OCI-LY7 (cell line): Measurements from ENCODE around the gene SERPINC1. TPM values are rescaled to one million over a fixed set of nuclear protein-coding genes. Genes with fewer than 3 reads are reported as not detected.

Experiments used
- BruUV-seq: library from RNA; stranded (reverse); fragments of 400-500 nt; replicated peaks from 2 replicates; lab custom pipeline; 2021; lab: Mats Ljungman, UMichigan
- CTCF ChIA-PET: fragments of 300-600 bp; sonication (Branson Sonifier 250); formaldehyde crosslinking; loops from one replicate; lab custom pipeline; 2022; ENCODE audit warnings: antibody characterized with exemption; ENCODE audit not compliant: unreplicated experiment; lab: Charles Lee
- POLR2A ChIA-PET: fragments of 300-600 bp; sonication (Branson Sonifier 250); formaldehyde crosslinking; loops from one replicate; lab custom pipeline; 2022; ENCODE audit warnings: antibody characterized with exemption; lab: Charles Lee
- DNase-seq: peaks from one replicate; pipeline ENCODE4 v3.0.0-alpha.2; 2015; ENCODE audit warnings: low spot score
- H2AFZ ChIP-seq: fragments of 200-600 bp; sonication (generic), shearing (Covaris generic); 2 replicates; pipeline ENCODE4 v1.6.1; 2014; ENCODE audit warnings: mild to moderate bottlenecking, antibody characterized with exemption, low read length, moderate library complexity
- H3K27ac ChIP-seq: fragments of 200-600 bp; sonication (generic); 2 replicates; pipeline ENCODE4 v1.5.1; 2014; ENCODE audit warnings: mixed run types, low read depth, mild to moderate bottlenecking, moderate library complexity, low read length, inconsistent platforms; ENCODE audit not compliant: poor library complexity, severe bottlenecking
- H3K36me3 ChIP-seq: fragments of 200-600 bp; sonication (generic); 2 replicates; pipeline ENCODE4 v1.6.1; 2014; ENCODE audit warnings: mild to moderate bottlenecking, antibody characterized with exemption, low read length, moderate library complexity, mixed read lengths; ENCODE audit not compliant: insufficient read depth
- H3K4me1 ChIP-seq: fragments of 200-600 bp; sonication (generic); 2 replicates; pipeline ENCODE4 v1.5.1; 2014; ENCODE audit warnings: mild to moderate bottlenecking, low read length; ENCODE audit not compliant: insufficient read depth, poor library complexity, severe bottlenecking
- H3K4me2 ChIP-seq: fragments of 200-600 bp; sonication (generic); 2 replicates; pipeline ENCODE4 v1.6.1; 2014; ENCODE audit warnings: mild to moderate bottlenecking, low read length
- H3K4me3 ChIP-seq: fragments of 200-600 bp; sonication (generic); 2 replicates; pipeline ENCODE4 v1.5.1; 2014; ENCODE audit warnings: mild to moderate bottlenecking, low read depth, low read length; ENCODE audit not compliant: poor library complexity, severe bottlenecking
- H3K79me2 ChIP-seq: fragments of 200-600 bp; sonication (generic); 2 replicates; pipeline ENCODE4 v1.6.1; 2016; ENCODE audit warnings: low read depth, mild to moderate bottlenecking, low read length, moderate library complexity, mixed read lengths; ENCODE audit not compliant: insufficient read depth
- H3K9me2 ChIP-seq: fragments of 200-600 bp; sonication (generic); 2 replicates; pipeline ENCODE4 v1.6.1; 2016; ENCODE audit warnings: mild to moderate bottlenecking, low read length, mixed read lengths; ENCODE audit not compliant: insufficient read depth
- H3K9me3 ChIP-seq: fragments of 200-600 bp; sonication (generic); 2 replicates; pipeline ENCODE4 v1.6.1; 2014; ENCODE audit warnings: mild to moderate bottlenecking, mixed run types, low read length, mixed read lengths
- H4K20me1 ChIP-seq: fragments of 200-600 bp; sonication (generic); 2 replicates; pipeline ENCODE4 v1.6.1; 2014; ENCODE audit warnings: mild to moderate bottlenecking, antibody characterized with exemption, low read length, moderate library complexity, mixed read lengths; ENCODE audit not compliant: insufficient read depth
- CTCF ChIP-seq: fragments of 200-600 bp; sonication (generic); conservative IDR thresholded peaks from 2 replicates; pipeline ENCODE4 v1.5.1; 2014; ENCODE audit warnings: mild to moderate bottlenecking, antibody characterized with exemption, low read length, moderate library complexity, mixed read lengths
- EZH2phosphoT487 ChIP-seq: fragments of 200-600 bp; sonication (generic); IDR thresholded peaks from 2 replicates; pipeline ENCODE4 v1.6.1; 2018; ENCODE audit warnings: low read depth, borderline replicate concordance, mild to moderate bottlenecking, mixed run types, antibody characterized with exemption, low read length, moderate library complexity, mixed read lengths
- intact Hi-C: fragments of 100-400 bp; cut with micrococcal nuclease; formaldehyde crosslinking; loops from one replicate; pipeline ENCODE4 v1.10.0; 2022; ENCODE audit not compliant: unreplicated experiment
- total RNA-seq, 2 experiments: library from RNA; depleted of rRNA in 1 of 2; stranded (reverse); fragments of >200 nt in 1 of 2; shearing (Covaris generic) in 1 of 2; gene quantifications; 2 replicates each; pipeline ENCODE4 v1.2.3, GENCODE V29; 2014 to 2022

SERPINC1 gene
- total RNA-seq, 2 experiments from 2014 or later: not detected

GRCh38 chr1:173893611-173894010, 23.5 kb downstream of the SERPINC1 start:
- Histone ChIP-seq H3K27ac (no peak overlapping the region), H3K79me2 (peaks cover 5% of the 10 kb centered on the region; the same call in 1 of the 2 replicates), H3K4me2 (no peak overlapping the region), H2AFZ (no peak overlapping the region), H3K9me2 (no peaks in the 10 kb centered on the region), H3K4me3 (no peak overlapping the region), H3K36me3 (peaks cover 13% of the 10 kb centered on the region), H4K20me1 (no peaks in the 10 kb centered on the region), H3K9me3 (no peaks in the 10 kb centered on the region), H3K4me1 (peaks cover 9% of the 10 kb centered on the region)
- BruUV-seq: no TSS peak
- no peak for DNase-seq
- CTCF ChIA-PET: no interaction called here
- intact Hi-C loops: no loop called here
- TF ChIP-seq CTCF (no peak), EZH2phosphoT487 (no peak)
- POLR2A ChIA-PET: interaction anchor here (0.7 kb wide), 1 partner anchor 599 kb away, joined by 3 read pairs; no protein-coding TSS in a partner anchor

GRCh38 chr1:173889885-173890284, 27.2 kb downstream of the SERPINC1 start:
- H3K36me3 ChIP-seq: peaks cover 26% of the 10 kb centered on the region
- BruUV-seq: no TSS peak
- no peak overlapping the region for H2AFZ ChIP-seq
- no peaks in the 10 kb centered on the region for H3K4me1 ChIP-seq
- H3K79me2 ChIP-seq: no peaks in the 10 kb centered on the region
- ChIA-PET POLR2A (interaction anchor here (0.6 kb wide), 1 partner anchor 186 kb away, joined by 5 read pairs; no protein-coding TSS in a partner anchor), CTCF (no interaction called here)
- no peak overlapping the region for H3K27ac ChIP-seq
- H3K4me2 ChIP-seq: no peak overlapping the region
- DNase-seq: no peak
- H3K9me3 ChIP-seq: no peaks in the 10 kb centered on the region
- no peaks in the 10 kb centered on the region for H3K9me2 ChIP-seq
- intact Hi-C loops: no loop called here
- no peaks in the 10 kb centered on the region for H4K20me1 ChIP-seq
- no peak for TF ChIP-seq EZH2phosphoT487
- no peak for TF ChIP-seq CTCF
- H3K4me3 ChIP-seq: no peak overlapping the region

GRCh38 chr1:173888749-173889148, 28.4 kb downstream of the SERPINC1 start:
- DNase-seq: no peak
- Histone ChIP-seq H2AFZ (no peak overlapping the region), H3K9me3 (no peaks in the 10 kb centered on the region), H3K4me2 (no peak overlapping the region), H3K36me3 (peaks cover 26% of the 10 kb centered on the region), H4K20me1 (no peaks in the 10 kb centered on the region), H3K27ac (no peak overlapping the region), H3K4me3 (no peak overlapping the region), H3K4me1 (no peaks in the 10 kb centered on the region), H3K9me2 (no peaks in the 10 kb centered on the region), H3K79me2 (no peaks in the 10 kb centered on the region)
- CTCF ChIA-PET: no interaction called here
- POLR2A ChIA-PET: interaction anchor here (0.6 kb wide), 1 partner anchor 67 kb away, joined by 5 read pairs; no protein-coding TSS in a partner anchor
- BruUV-seq: no TSS peak
- intact Hi-C loops: no loop called here
- TF ChIP-seq CTCF (no peak), EZH2phosphoT487 (no peak)
